SU-DHL-6 (cell line): ENCODE measurements around the gene TCF4.

ENCODE experiments used
- H2AFZ ChIP-seq: fragments of 200-600 bp; sonication (generic); 2 replicates; pipeline ENCODE4 v1.6.1; 2014; ENCODE audit warnings: low read depth, mild to moderate bottlenecking, moderate library complexity, mixed read lengths, antibody characterized with exemption, low read length; ENCODE audit not compliant: severe bottlenecking
- H3F3A ChIP-seq: fragments of 200-600 bp; shearing (Covaris generic); 2 replicates; pipeline ENCODE4 v1.6.0; 2016; ENCODE audit warnings: antibody characterized with exemption, mild to moderate bottlenecking; ENCODE audit not compliant: insufficient read depth
- H3K27ac ChIP-seq: fragments of 200-600 bp; sonication (generic); 2 replicates; pipeline ENCODE4 v1.5.1; 2016; ENCODE audit warnings: low read depth, mild to moderate bottlenecking, low read length, moderate library complexity, mixed read lengths
- H3K27me3 ChIP-seq: fragments of 200-600 bp; sonication (generic), shearing (Covaris generic); 2 replicates; pipeline ENCODE4 v1.6.0; 2014; ENCODE audit warnings: mild to moderate bottlenecking, low read length
- H3K36me3 ChIP-seq: fragments of 200-600 bp; sonication (generic); 2 replicates; pipeline ENCODE4 v1.6.1; 2014; ENCODE audit warnings: mild to moderate bottlenecking, low read length, mixed read lengths
- H3K4me2 ChIP-seq: fragments of 300-600, 200-600 bp; shearing (Covaris generic), sonication (generic); 2 replicates; pipeline ENCODE4 v1.6.0; 2014; ENCODE audit warnings: low read length, low read depth, mild to moderate bottlenecking; ENCODE audit not compliant: poor library complexity, severe bottlenecking
- H3K4me3 ChIP-seq: fragments of 200-600 bp; sonication (generic); 2 replicates; pipeline ENCODE4 v1.5.1; 2014; ENCODE audit warnings: antibody characterized with exemption, low read length, mild to moderate bottlenecking, mixed read lengths; ENCODE audit not compliant: insufficient read depth, poor library complexity, severe bottlenecking
- H3K79me2 ChIP-seq: fragments of 200-600 bp; sonication (generic); 2 replicates; pipeline ENCODE4 v1.6.1; 2014; ENCODE audit warnings: mild to moderate bottlenecking, low read length, moderate library complexity; ENCODE audit not compliant: insufficient read depth
- H3K9ac ChIP-seq: fragments of 200-600 bp; sonication (generic); 2 replicates; pipeline ENCODE4 v1.7.0; 2014; ENCODE audit warnings: mild to moderate bottlenecking, low read length
- H3K9me2 ChIP-seq: fragments of 200-600 bp; sonication (generic); replicated peaks from 2 replicates; pipeline ENCODE4 v1.6.1; 2014; ENCODE audit warnings: low read length; ENCODE audit not compliant: insufficient read depth
- H3K9me3 ChIP-seq: fragments of 200-600 bp; sonication (generic); 2 replicates; pipeline ENCODE4 v1.6.1; 2014; ENCODE audit warnings: low read length, mixed read lengths; ENCODE audit not compliant: insufficient read depth
- H4K20me1 ChIP-seq: fragments of 200-600 bp; sonication (generic); 2 replicates; pipeline ENCODE4 v1.6.1; 2014; ENCODE audit warnings: low read depth, mild to moderate bottlenecking, antibody characterized with exemption, low read length, moderate library complexity, mixed read lengths
- CTCF ChIP-seq: fragments of 200-600 bp; sonication (generic); IDR thresholded peaks from one replicate; pipeline ENCODE4 v1.5.1; 2017; ENCODE audit warnings: antibody characterized with exemption, mild to moderate bottlenecking, low read length, moderate library complexity; ENCODE audit not compliant: insufficient read depth, poor library complexity, severe bottlenecking
- EZH2phosphoT487 ChIP-seq: fragments of 200-600 bp; sonication (generic), shearing (Covaris generic); conservative IDR thresholded peaks from 2 replicates; pipeline ENCODE4 v1.6.1; 2018; ENCODE audit warnings: mild to moderate bottlenecking, antibody characterized with exemption, low read length, moderate library complexity, mixed read lengths

Gene TCF4

GRCh38 chr18:55268151-55268601 lies 319.8 kb downstream of the TCF4 start:
- H3K4me2 ChIP-seq, result peak overlapping the region; percentile 49
- H3K9me3 ChIP-seq, result no peaks in the 10 kb centered on the region
- no peaks in the 10 kb centered on the region for H3K36me3 ChIP-seq
- 0 out of 2 replicates have a peak, but pooled peaks cover 12% of the 10 kb centered on the region for H3F3A ChIP-seq
- H2AFZ ChIP-seq, result peak overlapping the region; percentile 2
- H3K4me3 ChIP-seq, result peak overlapping the region; percentile 0
- TF ChIP-seq CTCF, result no peak
- TF ChIP-seq EZH2phosphoT487, result no peak
- no peaks in the 10 kb centered on the region for H3K27me3 ChIP-seq
- H3K9ac ChIP-seq, result peak overlapping the region; percentile 27; the same call in 1 of the 2 replicates
- H3K79me2 ChIP-seq, result no peaks in the 10 kb centered on the region
- H3K9me2 ChIP-seq, result no peaks in the 10 kb centered on the region
- H4K20me1 ChIP-seq, result no peaks in the 10 kb centered on the region
- peak overlapping the region; percentile 85 for H3K27ac ChIP-seq

DNA sequence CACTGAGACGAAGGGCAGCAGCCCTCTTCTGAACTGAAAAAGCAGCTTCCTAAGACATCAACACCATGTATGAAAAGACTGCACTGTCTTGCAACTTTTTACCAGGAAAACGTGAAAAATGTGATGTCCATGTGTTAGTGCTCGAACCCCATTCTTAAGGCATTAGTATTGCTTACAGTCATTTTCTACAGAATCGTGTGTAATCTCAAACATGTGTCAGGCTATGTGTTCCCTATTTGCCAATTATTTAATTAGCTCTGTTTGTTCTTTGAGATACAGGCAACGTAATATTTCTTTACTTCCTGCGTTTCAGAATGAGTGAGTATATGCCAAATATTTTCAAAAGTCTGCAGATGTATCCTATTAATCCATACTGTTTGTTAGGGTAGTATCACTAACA lies 321.0 kb downstream of the TCF4 start:
- peak overlapping the region; percentile 15; the same call in 1 of the 2 replicates for H3K9ac ChIP-seq
- H3K27me3 ChIP-seq, result no peaks in the 10 kb centered on the region
- H3K79me2 ChIP-seq, result no peaks in the 10 kb centered on the region
- H3K27ac ChIP-seq, result peak overlapping the region; percentile 85
- no peak overlapping the region for H3K4me3 ChIP-seq
- H4K20me1 ChIP-seq, result no peaks in the 10 kb centered on the region
- peak overlapping the region; percentile 49 for H3K4me2 ChIP-seq
- no peak for TF ChIP-seq CTCF
- peak overlapping the region; percentile 52 for H2AFZ ChIP-seq
- 0 out of 2 replicates have a peak, but pooled peaks cover 12% of the 10 kb centered on the region for H3F3A ChIP-seq
- H3K9me3 ChIP-seq, result no peaks in the 10 kb centered on the region
- no peaks in the 10 kb centered on the region for H3K9me2 ChIP-seq
- no peaks in the 10 kb centered on the region for H3K36me3 ChIP-seq

GRCh38 chr18:55265984-55266383 lies 322.0 kb downstream of the TCF4 start:
- peak overlapping the region; percentile 85 for H3K27ac ChIP-seq
- no peaks in the 10 kb centered on the region for H3K27me3 ChIP-seq
- H3K4me3 ChIP-seq, result no peak overlapping the region
- peak overlapping the region; percentile 49 for H3K4me2 ChIP-seq
- H3K36me3 ChIP-seq, result no peaks in the 10 kb centered on the region
- no peak for TF ChIP-seq CTCF
- no peak for TF ChIP-seq EZH2phosphoT487
- no peak overlapping the region for H2AFZ ChIP-seq
- no peaks in the 10 kb centered on the region for H3K9me3 ChIP-seq
- no peaks in the 10 kb centered on the region for H3K9me2 ChIP-seq
- H3K9ac ChIP-seq, result no peak overlapping the region
- 0 out of 2 replicates have a peak, but pooled peaks cover 12% of the 10 kb centered on the region for H3F3A ChIP-seq
- no peaks in the 10 kb centered on the region for H4K20me1 ChIP-seq
- no peaks in the 10 kb centered on the region for H3K79me2 ChIP-seq
